T47D (cell line): ENCODE results near the gene DNAJB8.

Source experiments
- DNase-seq, 2 experiments: peaks; one replicate each; pipeline versions ENCODE4 v3.0.0 to v3.0.0-alpha.2; 2011 to 2012; ENCODE audit warnings: low read depth in 1 of 2, low spot score in 1 of 2
- JUND ChIP-seq: IDR thresholded peaks from 2 replicates; pipeline ENCODE4 v1.6.1; 2012; ENCODE audit warnings: low read depth
- in situ Hi-C: cut with HindIII; loops from 2 replicates; pipeline ENCODE4 v1.10.0; 2016; ENCODE audit warnings: low sequenced_read_pairs, low pct_unique_long_range_greater_than_20kb

DNAJB8 gene

DNA sequence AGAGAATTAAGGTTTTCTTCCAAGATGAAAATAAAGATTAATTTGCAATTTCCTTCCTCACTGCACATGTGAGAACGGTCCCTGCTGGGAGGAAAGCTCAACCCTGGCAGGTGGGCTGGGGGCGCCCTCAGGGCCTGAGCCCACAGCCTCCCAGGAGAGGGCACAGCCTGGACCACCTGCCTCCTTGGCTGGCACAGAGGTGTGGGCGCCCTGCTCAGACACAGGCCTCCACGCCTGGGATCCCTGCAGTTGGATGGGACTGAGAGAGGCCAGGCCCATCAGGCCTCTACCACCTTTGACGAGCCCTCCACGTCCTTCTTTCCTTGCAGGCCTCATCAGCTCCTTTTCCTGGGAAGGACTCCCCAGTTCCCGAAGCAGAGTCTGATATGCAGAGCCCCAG is 46.4 kb downstream of the DNAJB8 start:
- in situ Hi-C loops, result no loop called here

DNA sequence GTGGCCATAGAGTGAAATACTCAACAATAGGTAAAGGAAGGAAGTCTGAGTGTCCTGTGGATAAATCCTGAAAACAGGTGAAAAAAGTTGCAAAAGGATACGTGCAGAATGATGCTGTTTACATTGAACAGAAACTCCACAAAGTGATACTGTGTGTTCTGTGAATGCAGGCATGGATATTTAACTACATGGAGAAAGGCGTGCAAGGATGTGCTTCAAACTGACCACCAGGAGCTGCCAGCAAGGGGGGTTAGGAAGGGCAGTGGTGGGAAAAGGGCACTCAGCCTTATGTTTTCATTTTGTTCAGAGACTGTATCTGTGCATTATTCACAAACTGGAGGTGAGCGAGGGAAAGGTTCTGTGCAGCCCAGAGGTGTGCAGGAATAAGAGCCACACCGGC is 47.4 kb downstream of the DNAJB8 start:
- TF ChIP-seq JUND, result no peak
- no peak for DNase-seq
- in situ Hi-C loops, result no loop called here

More for the DNA sequence above, 46.4 kb downstream of the DNAJB8 start:
- no peak for DNase-seq
- TF ChIP-seq JUND, result no peak

DNA sequence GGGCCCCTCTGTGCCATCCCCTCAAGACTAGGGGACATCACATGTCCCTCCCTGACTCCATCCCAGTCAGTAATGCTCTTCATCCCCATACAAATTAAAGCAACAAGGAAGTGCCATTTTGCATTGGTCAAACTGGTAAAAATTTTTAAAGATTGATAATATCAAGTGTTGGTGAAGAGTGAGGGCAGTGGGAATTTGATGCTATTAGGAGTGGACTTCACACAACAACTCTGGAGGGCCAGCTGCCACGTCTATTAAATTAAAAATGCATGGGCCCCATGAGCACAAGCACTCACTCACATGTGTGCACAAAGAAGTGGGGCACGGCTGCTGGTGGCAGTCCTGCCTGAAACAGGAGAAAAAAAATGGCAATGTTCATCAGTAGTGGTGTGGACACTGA is 47.8 kb downstream of the DNAJB8 start:
- TF ChIP-seq JUND, result no peak
- in situ Hi-C loops, result no loop called here
- no peak for DNase-seq

DNA sequence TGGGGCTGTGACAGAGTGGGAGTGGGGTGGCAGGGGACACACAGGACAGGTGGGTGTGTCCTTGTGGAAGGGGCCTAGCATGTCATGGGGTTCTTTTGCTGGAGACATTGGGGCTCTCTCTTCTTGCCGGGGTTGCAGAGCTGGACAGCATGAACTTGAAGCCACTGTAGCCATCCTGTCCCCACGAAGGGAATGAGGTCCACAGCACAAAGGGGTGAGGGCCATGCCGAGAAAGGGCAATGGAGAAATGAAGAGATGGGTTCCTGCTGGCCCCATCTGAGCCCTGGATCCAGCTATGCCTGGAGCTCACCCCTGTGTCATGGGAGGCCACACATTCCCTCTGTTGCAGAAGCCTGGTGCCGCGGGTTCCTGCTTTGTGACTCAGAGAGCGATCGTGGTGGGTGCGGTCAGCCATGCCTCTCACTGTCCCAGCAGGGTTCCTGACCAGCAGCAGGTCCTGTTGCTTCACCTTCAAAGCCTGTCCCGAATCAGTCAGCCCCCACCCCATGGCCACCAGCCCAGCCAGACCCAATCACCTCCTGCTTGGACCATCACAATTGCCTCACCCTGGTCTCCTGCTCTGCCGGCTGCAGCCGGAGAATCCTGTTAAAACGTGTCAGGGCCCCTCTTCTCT is 50.0 kb downstream of the DNAJB8 start:
- no peak for TF ChIP-seq JUND
- DNase-seq, result no peak
- in situ Hi-C loops, result no loop called here

DNA sequence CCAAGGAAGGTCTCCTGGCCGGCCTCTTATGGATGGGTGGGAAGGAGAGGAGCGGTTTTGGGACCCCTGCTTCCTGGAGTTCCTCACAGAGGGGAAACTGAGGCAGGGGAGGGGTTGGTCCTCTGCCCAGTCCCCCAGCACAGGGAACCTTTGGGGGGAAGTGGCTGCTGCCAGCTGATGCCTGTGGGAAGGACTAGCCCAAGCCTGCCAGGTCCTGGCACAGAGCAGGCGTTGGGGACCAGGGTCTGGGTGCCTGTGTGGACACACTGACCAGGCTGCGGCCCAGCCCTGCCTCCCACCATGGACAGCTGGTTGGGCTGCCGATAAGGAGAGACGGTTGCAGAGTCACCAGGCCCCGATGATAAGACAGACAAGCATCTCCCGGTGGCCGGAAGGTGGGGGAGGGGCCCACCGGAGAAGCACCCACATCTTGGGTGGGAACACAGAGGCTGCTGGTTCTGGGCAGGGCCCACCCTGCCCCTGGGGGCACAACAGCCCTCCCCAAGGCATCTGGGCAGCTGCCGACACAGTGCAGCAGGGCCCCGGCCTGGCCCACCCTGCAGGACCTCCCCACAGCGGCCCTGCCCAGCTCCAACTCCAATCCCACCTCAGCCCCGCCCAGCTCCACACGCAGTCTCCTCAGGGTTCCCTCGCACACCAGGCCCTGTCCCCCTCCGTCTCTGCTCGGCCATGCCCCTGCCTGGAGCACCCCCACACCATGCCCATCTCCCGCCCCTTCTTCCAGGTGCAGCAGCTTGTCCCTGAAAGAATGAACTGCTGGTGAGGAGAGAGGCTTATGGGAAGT is 50.7 kb downstream of the DNAJB8 start:
- TF ChIP-seq JUND, result no peak
- in situ Hi-C loops, result no loop called here
- no peak for DNase-seq

DNA sequence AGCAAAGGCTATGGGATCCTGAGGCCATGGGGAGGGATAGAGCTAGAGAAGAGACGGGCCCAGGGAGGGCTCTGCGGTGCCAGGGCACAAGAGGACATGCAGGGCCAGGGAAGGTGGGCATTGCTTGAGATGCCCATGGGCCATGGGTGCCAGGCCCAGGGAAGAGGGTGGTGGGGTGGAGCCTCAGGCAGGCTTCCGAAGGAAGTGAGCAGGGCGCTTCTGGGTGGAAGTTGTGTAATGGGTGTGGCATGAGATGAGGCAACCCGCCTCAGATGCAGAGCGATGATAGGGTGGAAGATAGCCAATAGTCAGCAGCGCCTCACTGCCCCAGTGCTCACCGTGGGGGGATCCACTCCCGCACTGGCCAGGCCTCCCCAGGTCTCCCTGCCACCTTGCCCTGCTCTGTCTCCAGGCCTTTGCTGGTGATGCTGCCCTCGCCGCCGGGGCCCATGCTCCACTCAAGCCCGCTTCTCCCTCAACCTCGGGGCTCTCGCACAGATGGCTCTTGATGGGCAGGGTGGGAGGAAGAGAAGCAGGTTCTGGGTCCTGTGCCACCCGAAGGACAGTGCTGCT is 51.4 kb downstream of the DNAJB8 start:
- no peak for TF ChIP-seq JUND
- in situ Hi-C loops, result no loop called here
- no peak for DNase-seq

DNA sequence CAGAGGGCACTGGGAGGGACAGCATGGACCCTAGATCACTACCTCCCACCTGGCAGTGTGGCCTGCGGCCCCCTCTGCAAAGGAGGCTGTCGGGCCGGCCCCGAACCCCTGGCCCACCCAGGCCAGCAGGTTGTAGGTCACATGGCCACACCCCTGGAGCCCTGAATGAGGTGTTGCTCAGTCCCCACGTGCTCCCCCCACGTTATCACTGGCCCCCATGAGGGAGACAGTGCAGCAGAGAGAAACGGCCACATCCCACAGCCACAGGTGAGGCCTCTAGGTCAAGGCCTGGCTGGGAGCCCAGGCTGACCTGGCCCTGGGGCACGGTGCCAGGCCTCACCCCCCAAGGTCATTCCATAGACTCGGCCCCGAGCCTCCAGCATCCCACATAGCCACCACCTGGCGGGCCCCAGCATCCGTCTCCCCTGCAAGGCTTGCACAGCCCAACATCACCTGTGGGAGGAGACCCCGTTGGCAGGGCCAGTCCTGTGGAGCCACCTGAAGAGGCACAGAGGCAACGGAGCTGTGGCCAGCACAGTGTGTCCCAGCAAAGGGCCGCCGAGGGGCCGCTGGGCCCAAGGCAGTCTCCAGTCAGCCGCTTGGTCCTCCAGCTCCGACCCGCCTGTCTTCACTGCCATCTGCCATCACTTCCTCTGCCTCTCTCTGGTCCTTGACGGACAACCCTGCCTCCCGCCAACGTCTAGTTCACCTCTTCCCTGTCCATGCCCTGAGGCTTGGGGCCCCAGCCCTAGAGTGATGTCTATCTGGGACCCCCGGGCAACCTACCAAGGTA is 53.1 kb downstream of the DNAJB8 start:
- DNase-seq, result no peak
- in situ Hi-C loops, result no loop called here
- TF ChIP-seq JUND, result no peak

DNA sequence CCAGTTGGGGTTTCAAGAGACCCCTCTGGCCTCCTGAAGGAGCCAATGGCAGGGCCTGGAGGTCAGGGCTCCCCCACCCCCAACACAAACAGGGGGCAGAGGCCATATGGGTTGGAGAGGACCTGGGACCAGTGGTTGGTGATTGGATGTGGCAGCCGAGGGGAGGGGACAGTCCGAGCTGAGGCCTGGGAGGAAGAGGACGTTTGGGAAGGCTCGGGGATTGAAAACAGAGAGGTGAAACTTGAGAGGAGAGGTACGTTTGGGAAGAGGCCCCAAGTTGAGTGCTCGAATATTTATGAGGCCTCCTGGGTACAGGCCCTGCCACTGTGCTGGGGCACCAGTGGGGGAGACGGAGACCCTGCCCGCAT is 53.7 kb downstream of the DNAJB8 start:
- in situ Hi-C loops, result no loop called here
- TF ChIP-seq JUND, result no peak
- DNase-seq, result no peak
